Transverse colon (tissue), 4 donors: Measurements from ENCODE around the gene PAX1. TPM values are rescaled to one million over a fixed set of nuclear protein-coding genes. Genes with fewer than 3 reads are reported as not detected.

Source experiments
- DNase-seq: peaks from one replicate; pipeline ENCODE4 v3.0.0-alpha.2; 2019
- H3K27ac ChIP-seq, 4 donors: fragments of 200-600 bp; sonication (generic); 2 replicates each; pipeline ENCODE4 v1.5.1; 2016 to 2018; ENCODE audit warnings: inconsistent platforms in 4 of 4
- H3K27me3 ChIP-seq: fragments of 200-600 bp; sonication (generic); 2 replicates; pipeline ENCODE4 v1.5.1; 2017; ENCODE audit warnings: inconsistent platforms
- H3K36me3 ChIP-seq, 4 donors: fragments of 200-600 bp; sonication (generic); 2 replicates each; pipeline ENCODE4 v1.5.1; 2017 to 2019; ENCODE audit warnings: inconsistent platforms in 4 of 4
- H3K4me1 ChIP-seq, 4 donors: fragments of 200-600 bp; sonication (generic); 2 replicates each; pipeline ENCODE4 v1.5.1; 2017 to 2020; ENCODE audit warnings: inconsistent platforms in 4 of 4
- H3K4me3 ChIP-seq, 4 donors: fragments of 200-600 bp; sonication (generic); 1 replicate in 1 of 4; 2 replicates in 3 of 4; pipeline versions ENCODE4 v1.5.1 to v1.6.1; 2017 to 2019; ENCODE audit warnings: inconsistent platforms in 4 of 4
- H3K9me3 ChIP-seq, 2 donors: fragments of 200-600 bp; sonication (generic); 2 replicates each; pipeline ENCODE4 v1.5.1; 2017 to 2019; ENCODE audit warnings: inconsistent platforms in 2 of 2
- CTCF ChIP-seq, 5 experiments: fragments of 200-600 bp in 3 of 5; fragments of 450-650 bp in 2 of 5; sonication (generic) in 3 of 5; IDR thresholded peaks; 1 replicate in 2 of 5; 2 replicates in 3 of 5; pipeline ENCODE4 v1.5.1; 2016 to 2017; ENCODE audit warnings: antibody characterized with exemption in 5 of 5, inconsistent platforms in 3 of 5, mild to moderate bottlenecking in 2 of 5, moderate library complexity in 1 of 5
- EP300 ChIP-seq: sonication (generic); formaldehyde crosslinking; IDR thresholded peaks from one replicate; pipeline ENCODE4 v1.6.1; 2017; ENCODE audit warnings: antibody characterized with exemption, low read depth
- POLR2A ChIP-seq: fragments of 450-650 bp; IDR thresholded peaks from one replicate; pipeline ENCODE4 v1.6.1; 2016; ENCODE audit warnings: antibody characterized with exemption, mild to moderate bottlenecking, moderate library complexity
- POLR2AphosphoS5 ChIP-seq, 3 donors: sonication (generic); formaldehyde crosslinking; IDR thresholded peaks; one replicate each; pipeline ENCODE4 v1.6.1; 2016; ENCODE audit warnings: antibody characterized with exemption in 3 of 3
- WGBS, 2 donors: methylation state at CpG; one replicate each; pipeline ENCODE4 v1.1.5; 2018; ENCODE audit warnings: low coverage in 1 of 2; 5-methylcytosine and 5-hydroxymethylcytosine counted together
- in situ Hi-C, 4 donors: fragments of 200-750 bp; cut with MboI; loops; one replicate each; pipeline versions ENCODE4 v1.15.0 to v1.15.1; 2017; ENCODE audit warnings: low sequenced_read_pairs in 3 of 4, low pct_ligation_motif_present in 1 of 4, low pct_unique_long_range_greater_than_20kb in 1 of 4
- intact Hi-C: fragments of 100-400 bp; cut with DNase I; formaldehyde crosslinking; loops from one replicate; pipeline ENCODE4 v1.15.1; 2023; ENCODE audit warnings: low total_unique reads
- total RNA-seq, 4 donors: library from RNA; depleted of rRNA; stranded (reverse); fragments of >200 nt; gene quantifications; one replicate each; pipeline ENCODE4 v1.1.0, GENCODE V29; 2016

Gene PAX1
- total RNA-seq, 4 donors from 2014 or later, result not detected

GRCh38 chr20:21703717-21704407 lies 1.6 kb upstream of the PAX1 start:
- no peak overlapping the region for H3K4me3 ChIP-seq
- intact Hi-C loops, result no loop called here
- no peaks in the 10 kb centered on the region for H3K36me3 ChIP-seq
- H3K9me3 ChIP-seq, result no peaks in the 10 kb centered on the region
- no peak overlapping the region for H3K27ac ChIP-seq
- WGBS, 2 donors, result 0 to 26% methylated on average over 2 to 21 of the region's 22 CpGs
- no peak for DNase-seq
- peaks cover 0 to 9% (median 4%) of the 10 kb centered on the region in 4 donors for H3K4me1 ChIP-seq
- in situ Hi-C loops, result loop anchor here in 1 of 4 donors (25.0 kb wide), 1 partner anchor 608 kb away; no protein-coding TSS in a partner anchor
- TF ChIP-seq EP300, result no peak
- peaks cover 99% of the 10 kb centered on the region for H3K27me3 ChIP-seq

- H3K36me3 ChIP-seq, result no peaks in the 10 kb centered on the region
- WGBS, 2 donors, result 0 to 22% methylated on average over 5 to 31 of the region's 31 CpGs
- in situ Hi-C loops, result loop anchor here in 1 of 4 donors (25.0 kb wide), 1 partner anchor 608 kb away; no protein-coding TSS in a partner anchor
- H3K9me3 ChIP-seq, result no peaks in the 10 kb centered on the region
- TF ChIP-seq EP300 (no peak), CTCF (IDR thresholded peaks at IDR 0.05) (no peak), POLR2AphosphoS5 (IDR thresholded peaks at IDR 0.05) (no peak), POLR2A (no peak)
- no peak for DNase-seq
- peaks cover 99% of the 10 kb centered on the region for H3K27me3 ChIP-seq
- intact Hi-C loops, result loop anchor here (5.0 kb wide), 1 partner anchor 398 kb away; no protein-coding TSS in a partner anchor
- H3K27ac ChIP-seq, result no peak overlapping the region
- peaks cover 0 to 9% (median 4%) of the 10 kb centered on the region in 4 donors for H3K4me1 ChIP-seq
- H3K4me3 ChIP-seq, result no peak overlapping the region
Measured at GRCh38 chr20:21704408-21705385, 767 bp upstream of the PAX1 start.

GRCh38 chr20:21706261-21707195 lies 1.1 kb downstream of the PAX1 start:
- H3K27ac ChIP-seq, result no peak overlapping the region
- no peak overlapping the region for H3K4me3 ChIP-seq
- DNase-seq, result no peak
- no peaks in the 10 kb centered on the region for H3K9me3 ChIP-seq
- H3K36me3 ChIP-seq, result no peaks in the 10 kb centered on the region
- TF ChIP-seq EP300 (no peak), POLR2A (no peak), CTCF (IDR thresholded peaks at IDR 0.05) (no peak), POLR2AphosphoS5 (IDR thresholded peaks at IDR 0.05) (no peak)
- in situ Hi-C loops, result loop anchor here in 1 of 4 donors (25.0 kb wide), 1 partner anchor 606 kb away; no protein-coding TSS in a partner anchor
- peaks cover 98% of the 10 kb centered on the region for H3K27me3 ChIP-seq
- intact Hi-C loops, result loop anchor here (5.0 kb wide), 1 partner anchor 396 kb away; no protein-coding TSS in a partner anchor
- WGBS, 2 donors, result 16% methylated on average over 41 of the region's 76 CpGs; no CpG with 5 or more reads in 1 of the 2 donors
- peaks cover 0 to 9% (median 4%) of the 10 kb centered on the region in 4 donors for H3K4me1 ChIP-seq

GRCh38 chr20:21707267-21707666 lies 1.8 kb downstream of the PAX1 start:
- H3K36me3 ChIP-seq, result no peaks in the 10 kb centered on the region
- no peak for DNase-seq
- H3K4me1 ChIP-seq, result peaks cover 0 to 9% (median 4%) of the 10 kb centered on the region in 4 donors
- TF ChIP-seq CTCF (IDR thresholded peaks at IDR 0.05) (no peak), EP300 (no peak), POLR2AphosphoS5 (IDR thresholded peaks at IDR 0.05) (no peak), POLR2A (no peak)
- in situ Hi-C loops, result loop anchor here in 1 of 4 donors (25.0 kb wide), 1 partner anchor 605 kb away; no protein-coding TSS in a partner anchor
- intact Hi-C loops, result loop anchor here (5.0 kb wide), 1 partner anchor 395 kb away; no protein-coding TSS in a partner anchor
- whole genome bisulfite sequencing, 2 donors, result 16 to 28% methylated on average over 6 to 7 of the region's 7 CpGs
- no peaks in the 10 kb centered on the region for H3K9me3 ChIP-seq
- H3K4me3 ChIP-seq, result no peak overlapping the region
- H3K27me3 ChIP-seq, result peaks cover 98% of the 10 kb centered on the region
- H3K27ac ChIP-seq, result no peak overlapping the region
